HepG2 (cell line): ENCODE results near the gene CDKN1C. TPM values are rescaled to one million over a fixed set of nuclear protein-coding genes. Genes with fewer than 3 reads are reported as not detected.
A peak's percentile ranks its signal among the peaks of the same experiment; 100 is the strongest.

Experiments used
- BHLHE40 ChIP-seq: IDR thresholded peaks from 2 replicates; pipeline ENCODE4 v1.6.1; 2011; ENCODE audit warnings: low read length, improper control_type of control experiment
- CC2D1A ChIP-seq: sonication (generic); formaldehyde crosslinking; IDR thresholded peaks from 2 replicates; pipeline ENCODE4 v1.8.1; 2023; ENCODE audit warnings: mild to moderate bottlenecking, missing genetic modification reagents
- CREB1 ChIP-seq, 2 experiments: fragments of 450-650 bp in 1 of 2; IDR thresholded peaks; 2 replicates each; pipeline ENCODE4 v1.6.1; 2016 to 2017; ENCODE audit warnings: control low read depth in 1 of 2, mild to moderate bottlenecking in 1 of 2, missing compliant biosample characterization in 1 of 2, missing genetic modification characterization in 1 of 2
- CTCF ChIP-seq: sonication (generic); formaldehyde crosslinking; IDR thresholded peaks from 2 replicates; pipeline ENCODE4 v1.5.0; 2020; ENCODE audit warnings: mild to moderate bottlenecking, missing genetic modification reagents, moderate library complexity
- HES4 ChIP-seq: sonication (generic); formaldehyde crosslinking; IDR thresholded peaks from 2 replicates; pipeline ENCODE4 v1.9.0; 2021; ENCODE audit warnings: mild to moderate bottlenecking, missing genetic modification reagents, borderline replicate concordance
- HMG20A ChIP-seq: IDR thresholded peaks from 2 replicates; pipeline ENCODE4 v1.6.1; 2016; ENCODE audit warnings: borderline replicate concordance
- MTERF4 ChIP-seq: sonication (generic); formaldehyde crosslinking; IDR thresholded peaks from 2 replicates; pipeline ENCODE4 v1.8.0; 2023; ENCODE audit warnings: mild to moderate bottlenecking, missing genetic modification reagents
- POGZ ChIP-seq: sonication (generic); formaldehyde crosslinking; IDR thresholded peaks from 2 replicates; pipeline ENCODE4 v1.4.0; 2020; ENCODE audit warnings: mild to moderate bottlenecking, missing genetic modification reagents
- RORA ChIP-seq: sonication (generic); formaldehyde crosslinking; IDR thresholded peaks from 2 replicates; pipeline ENCODE4 v1.5.0; 2020; ENCODE audit warnings: mild to moderate bottlenecking, missing genetic modification reagents, moderate library complexity
- SSRP1 ChIP-seq: IDR thresholded peaks from 2 replicates; pipeline ENCODE4 v1.6.1; 2016; ENCODE audit warnings: control low read depth
- TEAD3 ChIP-seq: optimal IDR thresholded peaks from 2 replicates; pipeline ENCODE3; 2016; ENCODE audit warnings: borderline replicate concordance
- ZBTB3 ChIP-seq: sonication (generic); formaldehyde crosslinking; IDR thresholded peaks from 2 replicates; pipeline ENCODE4 v1.4.0; 2020; ENCODE audit warnings: low read depth, mild to moderate bottlenecking, moderate library complexity, missing genetic modification reagents, borderline replicate concordance
- ZBTB8A ChIP-seq: sonication (generic); formaldehyde crosslinking; IDR thresholded peaks from 2 replicates; pipeline ENCODE4 v1.4.0; 2020; ENCODE audit warnings: mild to moderate bottlenecking, low read depth, missing genetic modification reagents, borderline replicate concordance
- ZEB1 ChIP-seq: IDR thresholded peaks from 2 replicates; pipeline ENCODE4 v1.6.1; 2012; ENCODE audit warnings: mild to moderate bottlenecking, low read depth, inconsistent platforms; ENCODE audit not compliant: insufficient replicate concordance
- ZNF205 ChIP-seq: IDR thresholded peaks from 2 replicates; pipeline ENCODE4 v1.6.1; 2018; ENCODE audit warnings: missing biosample characterization, missing genetic modification reagents
- ZNF331 ChIP-seq: sonication (generic); formaldehyde crosslinking; IDR thresholded peaks from 2 replicates; pipeline ENCODE4 v1.4.0; 2020; ENCODE audit warnings: missing genetic modification reagents
- ZNF546 ChIP-seq: sonication (generic); formaldehyde crosslinking; conservative IDR thresholded peaks from 2 replicates; pipeline ENCODE4 v1.8.1; 2023; ENCODE audit warnings: mild to moderate bottlenecking, missing genetic modification reagents
- ZNF724P ChIP-seq: sonication (generic); formaldehyde crosslinking; IDR thresholded peaks from 2 replicates; pipeline ENCODE4 v1.8.0; 2022; ENCODE audit warnings: missing genetic modification reagents, borderline replicate concordance
- ZNF746 ChIP-seq: sonication (generic); formaldehyde crosslinking; IDR thresholded peaks from 2 replicates; pipeline ENCODE4 v1.8.0; 2022; ENCODE audit warnings: mild to moderate bottlenecking, missing genetic modification reagents
- ZNF784 ChIP-seq: sonication (generic); formaldehyde crosslinking; IDR thresholded peaks from 2 replicates; pipeline ENCODE4 v1.5.1; 2020; ENCODE audit warnings: missing genetic modification reagents, mild to moderate bottlenecking, borderline replicate concordance
- ZNF788 ChIP-seq: sonication (generic); formaldehyde crosslinking; IDR thresholded peaks from 2 replicates; pipeline ENCODE4 v1.5.0; 2020; ENCODE audit warnings: mild to moderate bottlenecking, missing genetic modification reagents, borderline replicate concordance
- polyA plus RNA-seq, 8 experiments: library from polyadenylated mRNA; depleted of rRNA in 3 of 8; stranded (reverse) in 7 of 8; unstranded in 1 of 8; fragments of >200 nt; fragmentation: Illumina TruSeq in 4 of 8; extraction: Trizol in 4 of 8; gene quantifications; 2 replicates each; pipeline versions ENCODE4 v1.2.1 to v1.2.3, GENCODE V29; 2011 to 2016; ENCODE audit warnings: low read depth in 4 of 8, missing spikeins in 1 of 8, mixed read lengths in 1 of 8; ENCODE audit not compliant: insufficient read depth in 1 of 8
- total RNA-seq, 5 experiments: library from RNA; depleted of rRNA; stranded (reverse); fragments of >200 nt; fragmentation: Illumina TruSeq; extraction: Trizol; gene quantifications; 2 replicates each; pipeline ENCODE4 v1.2.3, GENCODE V29; 2016; ENCODE audit warnings: low read depth in 1 of 5
- TF ChIP-seq, protein P1 (sequence below), 2 experiments: sonication (generic) in 1 of 2; formaldehyde crosslinking in 1 of 2; IDR thresholded peaks; 2 replicates each; pipeline versions ENCODE4 v1.4.0 to v1.6.1; 2016 to 2020; ENCODE audit warnings: borderline replicate concordance in 1 of 2, low read depth in 1 of 2, mild to moderate bottlenecking in 1 of 2, missing genetic modification reagents in 1 of 2

Gene CDKN1C
- total and polyA plus RNA-seq, 2 of the 13 experiments (the other 11 are each of a cell fraction or from before 2014, with no cell fraction given): not detected

- no peak for TF ChIP-seq CC2D1A (CRISPR knock-in tag)
- no peak for TF ChIP-seq ZNF546 (CRISPR knock-in tag)
- peak; percentile 37; the same call in 1 of the 2 replicates for TF ChIP-seq ZNF788
- TF ChIP-seq HMG20A: no peak
- TF ChIP-seq, protein P1, sequence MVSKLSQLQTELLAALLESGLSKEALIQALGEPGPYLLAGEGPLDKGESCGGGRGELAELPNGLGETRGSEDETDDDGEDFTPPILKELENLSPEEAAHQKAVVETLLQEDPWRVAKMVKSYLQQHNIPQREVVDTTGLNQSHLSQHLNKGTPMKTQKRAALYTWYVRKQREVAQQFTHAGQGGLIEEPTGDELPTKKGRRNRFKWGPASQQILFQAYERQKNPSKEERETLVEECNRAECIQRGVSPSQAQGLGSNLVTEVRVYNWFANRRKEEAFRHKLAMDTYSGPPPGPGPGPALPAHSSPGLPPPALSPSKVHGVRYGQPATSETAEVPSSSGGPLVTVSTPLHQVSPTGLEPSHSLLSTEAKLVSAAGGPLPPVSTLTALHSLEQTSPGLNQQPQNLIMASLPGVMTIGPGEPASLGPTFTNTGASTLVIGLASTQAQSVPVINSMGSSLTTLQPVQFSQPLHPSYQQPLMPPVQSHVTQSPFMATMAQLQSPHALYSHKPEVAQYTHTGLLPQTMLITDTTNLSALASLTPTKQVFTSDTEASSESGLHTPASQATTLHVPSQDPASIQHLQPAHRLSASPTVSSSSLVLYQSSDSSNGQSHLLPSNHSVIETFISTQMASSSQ (IDR thresholded peaks at IDR 0.05; ENCODE audit: low read depth): no peak
- TF ChIP-seq, protein P1 (CRISPR knock-in tag; IDR thresholded peaks at IDR 0.05; ENCODE audit: borderline replicate concordance): no peak
- TF ChIP-seq ZNF784 (CRISPR knock-in tag): no peak
- TF ChIP-seq CTCF (CRISPR knock-in tag): peak; percentile 98
- no peak for TF ChIP-seq ZNF205
- no peak for TF ChIP-seq POGZ (CRISPR knock-in tag)
- peak; percentile 61 for TF ChIP-seq TEAD3 (CRISPR knock-in tag)
- no peak for TF ChIP-seq ZNF331 (CRISPR knock-in tag)
- no peak for TF ChIP-seq CREB1 (IDR thresholded peaks at IDR 0.05)
- TF ChIP-seq CREB1 (CRISPR knock-in tag; IDR thresholded peaks at IDR 0.05): no peak
- no peak for TF ChIP-seq ZBTB3 (CRISPR knock-in tag)
- no peak for TF ChIP-seq ZBTB8A (CRISPR knock-in tag)
- no peak for TF ChIP-seq RORA (CRISPR knock-in tag)
- TF ChIP-seq ZNF746 (CRISPR knock-in tag): no peak
- TF ChIP-seq SSRP1 (CRISPR knock-in tag): 0 out of 2 replicates have a peak, but pooled peaks have one; percentile 78
- no peak for TF ChIP-seq ZNF724P (CRISPR knock-in tag)
- no peak for TF ChIP-seq HES4 (CRISPR knock-in tag)
- no peak for TF ChIP-seq MTERF4
- TF ChIP-seq BHLHE40: no peak
- TF ChIP-seq ZEB1: no peak
Measured at GRCh38 chr11:2888266-2888968, 2.8 kb upstream of the CDKN1C start (continued).
